Measurements from ENCODE around the gene HSDL1.

- TF ChIP-seq POLR2AphosphoS5 (IDR thresholded peaks at IDR 0.05; ENCODE audit: low read depth, low read length) (no peak), TAF1 (IDR thresholded peaks at IDR 0.05; ENCODE audit: borderline replicate concordance, low read depth, low read length) (no peak)
Observed at GRCh38 chr16:84183911-84184591, 39.1 kb upstream of the HSDL1 start.
